ENCODE measurements around the gene CRYBA4. TPM values are rescaled to one million over a fixed set of nuclear protein-coding genes. Genes with fewer than 3 reads are reported as not detected.

CRYBA4 gene
- polyA plus RNA-seq, 4 donors = not detected

DNA sequence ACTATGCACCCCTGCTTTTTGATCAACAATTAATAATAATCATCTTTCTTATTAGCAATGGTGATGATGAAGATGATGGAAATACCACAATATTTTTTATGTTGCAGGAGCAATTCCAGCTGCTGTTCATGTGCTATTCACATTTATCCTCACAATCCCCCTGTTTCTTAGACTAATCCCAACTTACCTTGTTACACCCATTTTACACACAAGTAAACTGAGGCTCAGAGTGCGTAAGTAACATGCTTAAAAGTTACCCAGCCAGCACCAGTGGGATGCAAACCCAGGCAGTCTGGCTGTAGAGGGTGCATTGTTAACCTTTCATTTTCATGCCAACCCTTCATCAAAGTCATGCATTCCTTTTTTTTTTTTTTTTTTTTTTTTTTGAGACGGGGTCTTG, 1.6 kb upstream of the CRYBA4 start:
- DNase-seq (ENCODE audit: low read depth in 4 of 4, low spot score in 2 of 4) = no peak

- DNase-seq (ENCODE audit: low read depth in 4 of 4, low spot score in 2 of 4) = no peak
Measured at GRCh38 chr22:26623984-26624383, 2.2 kb downstream of the CRYBA4 start.

GRCh38 chr22:26624803-26625202, 3.0 kb downstream of the CRYBA4 start:
- no peak for DNase-seq (ENCODE audit: low read depth in 4 of 4, low spot score in 2 of 4)

- no peak for DNase-seq (ENCODE audit: low read depth in 4 of 4, low spot score in 2 of 4)
Measured at GRCh38 chr22:26629988-26630761, 8.4 kb downstream of the CRYBA4 start.

DNA sequence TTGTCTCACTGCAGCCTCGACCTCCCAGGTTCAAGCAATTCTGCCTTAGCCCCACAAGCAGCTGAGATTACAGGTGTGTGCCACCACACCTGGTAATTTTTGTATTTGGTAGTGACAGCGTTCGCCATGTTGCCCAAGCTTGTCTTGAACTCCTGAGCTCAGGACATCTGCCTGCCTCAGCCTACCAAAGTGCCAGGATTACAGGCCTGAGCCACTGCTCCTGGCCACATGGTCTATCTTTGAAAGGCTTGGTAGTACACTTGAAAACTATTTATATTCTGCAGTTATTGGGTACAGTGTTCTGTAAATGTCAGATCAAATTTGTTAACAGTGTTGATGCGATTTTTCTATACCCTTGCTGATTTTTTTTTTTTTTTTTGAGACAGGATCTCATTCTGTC, 9.5 kb downstream of the CRYBA4 start:
- DNase-seq (ENCODE audit: low read depth in 4 of 4, low spot score in 2 of 4) = no peak

- DNase-seq (ENCODE audit: low read depth in 4 of 4, low spot score in 2 of 4) = no peak
Measured at GRCh38 chr22:26632422-26633155, 10.8 kb downstream of the CRYBA4 start.

DNA sequence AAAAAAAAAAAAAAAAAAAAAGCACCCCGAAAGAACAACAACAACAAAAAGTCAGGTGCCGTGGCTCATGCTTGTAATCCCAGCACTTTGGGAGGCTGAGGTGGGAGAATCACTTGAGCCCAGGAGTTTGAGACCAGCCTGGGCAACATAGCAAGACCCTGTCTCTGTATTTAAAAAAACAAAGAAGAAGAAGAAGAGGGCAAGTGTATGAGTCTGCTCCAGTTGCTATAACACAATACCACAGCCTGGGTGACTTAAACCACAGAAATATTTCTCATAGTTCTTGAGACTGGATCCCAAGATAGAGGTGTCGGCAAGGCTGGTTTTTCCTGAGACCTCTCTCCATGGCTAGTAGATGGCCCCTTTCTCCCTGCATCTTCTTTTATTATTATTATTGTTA, 12.4 kb downstream of the CRYBA4 start:
- no peak for DNase-seq (ENCODE audit: low read depth in 4 of 4, low spot score in 2 of 4)

GRCh38 chr22:26635117-26635516, 13.4 kb downstream of the CRYBA4 start:
- DNase-seq (ENCODE audit: low read depth in 4 of 4, low spot score in 2 of 4) = no peak

DNA sequence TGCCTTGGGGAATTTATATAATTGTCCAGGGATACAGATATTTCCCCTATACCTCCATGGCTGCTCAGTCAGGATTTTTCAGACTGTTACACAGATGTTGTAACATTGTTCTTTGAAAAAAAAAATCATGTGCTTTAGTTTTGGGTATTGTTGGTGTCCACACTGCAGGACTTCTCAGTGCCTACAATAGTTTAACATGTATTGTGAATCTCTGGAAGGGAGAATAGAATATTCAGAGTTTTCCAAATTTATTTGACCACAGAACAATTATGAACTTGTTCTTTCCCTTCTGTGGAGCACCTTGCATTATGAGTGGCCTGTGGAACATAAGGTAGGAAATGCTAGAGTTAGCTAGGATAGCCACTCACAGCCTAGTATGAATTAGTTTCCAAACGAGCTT, 14.5 kb downstream of the CRYBA4 start:
- no peak for DNase-seq (ENCODE audit: low read depth in 4 of 4, low spot score in 2 of 4)

DNA sequence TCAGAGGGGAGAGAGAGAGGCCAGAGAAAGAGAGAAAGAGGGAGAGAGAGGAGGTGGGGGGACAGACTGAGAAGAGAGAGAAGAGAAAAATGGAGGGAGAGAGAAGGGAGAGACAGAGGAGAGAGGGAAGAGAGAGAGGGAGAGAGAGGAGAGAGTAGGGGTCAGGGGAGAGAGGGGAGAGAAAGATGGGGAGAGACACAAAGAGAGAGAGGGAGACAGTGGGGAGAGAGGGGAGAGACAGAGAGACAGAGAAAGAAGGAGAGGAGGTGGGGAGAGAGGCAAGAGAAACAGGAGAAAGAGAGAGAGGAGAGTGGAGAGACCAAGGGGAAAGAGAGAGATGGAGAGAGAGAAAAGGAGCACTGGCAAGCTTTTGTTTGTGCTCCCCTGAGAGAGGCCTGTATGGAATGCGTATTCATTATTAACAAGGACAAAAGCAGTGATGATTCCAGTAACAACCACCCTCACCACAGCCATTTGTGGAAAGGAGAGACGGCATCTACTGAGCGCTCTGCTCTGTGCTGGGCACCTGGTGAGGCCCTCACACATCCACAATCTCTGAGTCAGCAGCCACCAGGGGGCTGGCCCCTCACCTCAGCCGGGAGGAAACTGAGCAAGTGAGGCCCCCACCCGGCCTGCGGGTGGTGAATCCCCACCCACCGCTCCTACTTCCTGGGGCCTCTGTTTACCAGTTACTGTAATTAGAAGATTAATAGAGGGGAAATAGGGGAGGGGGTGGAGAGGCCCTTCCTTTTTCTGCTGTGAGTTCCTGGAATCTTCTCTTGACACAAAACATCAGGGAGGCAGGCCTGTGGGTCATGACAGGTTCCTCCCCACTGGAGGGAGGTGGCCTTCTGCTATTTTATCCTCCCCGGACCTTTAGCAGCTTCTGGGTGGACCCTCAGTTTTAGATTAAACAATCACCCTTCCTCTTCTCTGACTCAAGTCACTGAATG, 21.0 kb downstream of the CRYBA4 start:
- DNase-seq (ENCODE audit: low read depth in 4 of 4, low spot score in 2 of 4) = no peak

GRCh38 chr22:26643418-26644100, 21.8 kb downstream of the CRYBA4 start:
- no peak for DNase-seq (ENCODE audit: low read depth in 4 of 4, low spot score in 2 of 4)

DNA sequence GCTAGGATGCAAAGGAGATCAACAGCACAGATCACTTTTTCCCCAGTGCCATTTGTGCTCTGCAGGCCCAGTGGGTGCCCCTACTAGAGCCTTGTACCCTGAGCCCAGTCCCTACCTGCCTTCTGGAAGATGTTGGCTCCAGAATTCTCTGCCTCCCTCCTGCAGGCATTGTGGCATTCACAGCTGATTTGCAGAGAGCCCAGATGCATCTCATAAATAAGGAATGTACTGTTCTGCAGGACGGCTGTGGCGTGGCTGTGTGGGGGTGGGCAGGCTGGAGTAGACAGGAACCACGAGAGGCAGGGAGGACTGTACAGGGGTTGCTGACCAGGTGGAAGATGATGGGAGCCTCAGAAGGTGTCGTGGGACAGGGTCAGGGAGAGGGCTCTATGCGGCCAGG, 24.4 kb downstream of the CRYBA4 start:
- no peak for DNase-seq (ENCODE audit: low read depth in 4 of 4, low spot score in 2 of 4)

DNA sequence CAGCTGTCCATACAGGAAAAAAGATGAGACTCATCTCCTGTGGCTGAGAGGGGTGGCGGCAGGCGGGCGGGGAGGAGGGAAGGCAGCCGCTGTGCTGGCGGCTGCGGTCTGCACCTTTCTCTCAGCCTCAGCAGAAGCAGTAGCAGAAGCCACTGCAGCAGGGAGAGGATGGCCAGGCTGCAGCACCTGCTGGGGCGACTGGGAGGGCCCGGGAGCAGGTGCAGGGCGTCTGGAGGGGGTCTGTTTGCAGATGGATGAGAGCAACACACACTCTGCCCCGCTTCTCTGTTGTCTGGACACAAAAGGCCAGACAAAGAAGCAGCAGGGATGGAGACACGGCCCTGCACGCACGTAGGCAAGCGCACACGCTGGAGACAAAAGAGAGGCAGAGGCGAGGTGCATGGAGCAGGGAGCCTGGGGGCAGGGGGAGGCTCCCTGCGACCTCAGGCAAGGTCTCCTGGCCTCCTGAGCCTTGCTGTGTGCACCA, 26.3 kb downstream of the CRYBA4 start:
- DNase-seq (ENCODE audit: low read depth in 4 of 4, low spot score in 2 of 4) = no peak

GRCh38 chr22:26648528-26649388, 27.0 kb downstream of the CRYBA4 start:
- DNase-seq (ENCODE audit: low read depth in 4 of 4, low spot score in 2 of 4) = no peak

GRCh38 chr22:26650722-26651421, 29.1 kb downstream of the CRYBA4 start:
- DNase-seq (ENCODE audit: low read depth in 4 of 4, low spot score in 2 of 4) = no peak

DNA sequence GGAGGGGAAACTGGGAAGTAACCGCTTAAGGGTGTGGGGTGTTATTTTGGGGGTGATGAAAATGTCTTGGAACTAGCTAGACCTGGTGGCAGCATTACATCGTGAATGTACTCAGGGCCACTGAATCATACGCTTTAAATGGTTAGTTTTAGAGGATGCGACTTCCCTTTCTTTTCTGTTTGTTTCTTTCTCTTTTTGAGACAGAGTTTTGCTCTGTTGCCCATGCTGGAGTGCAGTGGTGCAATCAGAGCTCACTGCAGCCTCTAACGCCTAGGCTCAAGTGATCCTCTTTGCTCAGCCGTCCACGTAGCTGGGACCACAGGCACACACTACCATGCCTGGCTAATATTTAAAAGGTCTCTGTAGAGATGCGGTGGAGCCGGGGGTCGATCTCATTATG, 30.1 kb downstream of the CRYBA4 start:
- DNase-seq (ENCODE audit: low read depth in 4 of 4, low spot score in 2 of 4) = no peak

GRCh38 chr22:26656891-26657851, 35.4 kb downstream of the CRYBA4 start, which contains the start of gene MIAT:
Gene MIAT, plus strand, starts transcription at chr22:26657588.
- DNase-seq (ENCODE audit: low read depth in 4 of 4, low spot score in 2 of 4) = no peak

- DNase-seq (ENCODE audit: low read depth in 4 of 4, low spot score in 2 of 4) = no peak
Measured at GRCh38 chr22:26658161-26658560, 36.4 kb downstream of the CRYBA4 start.
